Hematopoietic multipotent progenitor cell treated with erythropoietin and hydrocortisone succinate and interleukin-3 and kit ligand, for 6 days (in vitro differentiated cells): ENCODE results near the gene CTNNB1.
A peak's percentile ranks its signal among the peaks of the same experiment; 100 is the strongest.

ENCODE experiments used
- DNase-seq: peaks from one replicate; pipeline ENCODE4 v3.0.0-alpha.2; 2015

Gene CTNNB1

DNA sequence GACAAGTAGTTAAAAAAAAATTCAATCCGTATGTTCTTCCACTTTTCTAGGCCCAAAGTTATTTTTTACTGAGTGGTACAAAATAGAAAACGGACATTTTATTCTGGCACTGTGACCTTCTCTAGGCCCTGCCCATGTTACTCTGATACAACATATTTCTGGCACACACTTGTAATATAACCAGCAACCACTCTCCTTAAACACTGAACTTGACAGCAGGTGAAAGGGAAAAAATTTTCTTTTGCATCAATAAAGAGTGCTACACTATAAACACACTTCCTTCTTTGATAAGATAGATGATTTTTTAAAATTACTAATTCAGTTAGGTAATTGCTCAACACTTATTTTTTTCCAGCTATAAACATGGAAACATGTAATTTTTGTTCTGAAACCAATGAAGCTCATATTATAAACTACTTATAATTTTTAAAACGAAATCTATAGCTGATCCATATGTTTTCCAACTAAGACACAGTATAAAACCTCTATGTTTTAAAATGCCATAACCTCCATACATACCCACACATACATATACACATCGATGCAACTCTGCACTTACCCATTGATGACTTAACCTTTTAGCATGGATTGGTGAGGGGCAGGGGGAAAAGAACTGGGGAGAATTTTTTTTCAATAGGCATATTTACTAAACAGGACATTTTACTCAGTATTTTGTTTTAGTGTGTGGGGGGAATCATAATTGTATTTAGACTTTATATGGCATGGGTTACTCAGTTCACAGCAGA, 5.3 kb upstream of the CTNNB1 start:
- no peak for DNase-seq

GRCh38 chr3:41194701-41195100, 4.6 kb upstream of the CTNNB1 start:
- DNase-seq, result no peak

DNA sequence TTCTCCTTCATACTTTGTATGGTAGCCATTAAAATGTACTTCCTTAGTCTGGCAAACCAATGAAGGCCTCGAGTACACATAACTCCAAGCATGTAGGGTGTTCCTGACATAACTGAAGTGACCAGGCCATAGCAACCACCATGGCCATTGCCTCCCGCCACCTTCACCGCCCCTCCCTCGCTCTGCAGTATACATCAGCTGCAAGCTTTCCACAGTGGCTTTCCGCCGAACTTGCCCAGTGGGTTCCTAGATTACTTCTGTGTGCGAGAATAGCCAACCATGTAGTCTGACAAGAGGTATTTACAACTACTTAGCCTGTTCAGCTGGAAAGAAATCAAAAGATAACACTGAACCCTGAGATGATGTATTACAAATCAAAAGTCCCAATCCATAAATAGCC, 3.4 kb upstream of the CTNNB1 start:
- no peak for DNase-seq

DNA sequence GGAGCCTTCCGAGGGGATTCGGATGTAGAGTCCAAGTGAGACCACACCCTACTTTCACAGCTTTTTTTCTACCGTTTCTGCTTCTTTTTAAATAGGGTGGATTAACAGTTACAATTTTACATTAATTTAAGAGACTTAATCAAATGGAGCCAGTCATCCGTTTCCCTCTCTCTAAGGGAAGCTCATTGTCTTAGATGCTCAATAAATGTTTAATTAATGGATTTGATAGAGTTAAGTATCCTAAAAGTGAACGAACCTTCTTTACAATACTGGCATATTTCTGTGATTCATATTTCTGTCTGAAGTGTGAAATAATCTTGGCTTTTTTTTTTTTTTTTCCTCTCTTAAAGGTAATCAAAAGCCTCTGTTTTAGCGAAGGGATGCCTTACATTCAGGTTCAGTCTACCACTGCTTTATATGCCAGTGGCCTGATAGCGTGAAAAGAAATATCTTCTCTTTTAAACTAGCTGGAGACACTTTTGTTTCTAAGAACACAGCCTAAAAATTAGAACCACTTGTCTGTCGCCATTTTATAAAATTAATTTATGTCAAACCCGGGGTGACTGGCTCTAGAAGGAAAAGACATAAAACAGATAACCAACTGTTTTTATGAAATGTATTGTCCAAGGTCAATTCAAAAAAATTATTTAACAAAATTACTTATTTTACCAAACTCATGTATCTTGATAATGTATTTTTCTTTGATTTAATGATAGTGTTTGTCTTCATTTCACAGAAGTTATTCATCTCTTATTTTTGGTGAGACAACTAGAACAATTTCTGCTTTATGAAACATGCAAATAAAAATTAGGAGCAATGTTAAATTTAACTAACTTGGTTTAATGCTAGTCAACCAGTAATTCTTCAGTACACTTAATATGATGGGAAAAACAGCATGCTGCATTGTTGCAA, 2.5 kb upstream of the CTNNB1 start:
- DNase-seq, result no peak

- DNase-seq, result no peak
Measured at GRCh38 chr3:41198046-41198445, 1.3 kb upstream of the CTNNB1 start.

DNA sequence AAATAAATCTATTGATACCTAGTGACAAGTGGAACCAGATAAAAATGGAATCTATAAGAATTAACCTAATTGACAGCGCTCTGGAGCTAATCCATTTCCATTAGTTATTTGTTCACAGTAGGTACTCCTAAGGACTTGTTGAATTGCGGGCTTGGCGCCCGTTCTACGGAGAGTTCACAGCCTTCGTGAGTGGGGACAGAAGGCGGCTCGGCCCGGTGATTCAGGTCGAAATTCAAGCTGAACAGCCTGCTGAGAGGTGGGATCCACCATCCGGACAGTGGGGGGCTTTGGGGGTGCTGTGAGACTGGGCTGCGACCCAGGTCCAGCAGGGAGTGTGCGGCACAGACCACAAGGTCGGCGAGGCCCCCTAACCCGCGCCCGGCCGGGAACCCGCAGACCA, 779 bp upstream of the CTNNB1 start:
- DNase-seq, result peak; percentile 61

DNA sequence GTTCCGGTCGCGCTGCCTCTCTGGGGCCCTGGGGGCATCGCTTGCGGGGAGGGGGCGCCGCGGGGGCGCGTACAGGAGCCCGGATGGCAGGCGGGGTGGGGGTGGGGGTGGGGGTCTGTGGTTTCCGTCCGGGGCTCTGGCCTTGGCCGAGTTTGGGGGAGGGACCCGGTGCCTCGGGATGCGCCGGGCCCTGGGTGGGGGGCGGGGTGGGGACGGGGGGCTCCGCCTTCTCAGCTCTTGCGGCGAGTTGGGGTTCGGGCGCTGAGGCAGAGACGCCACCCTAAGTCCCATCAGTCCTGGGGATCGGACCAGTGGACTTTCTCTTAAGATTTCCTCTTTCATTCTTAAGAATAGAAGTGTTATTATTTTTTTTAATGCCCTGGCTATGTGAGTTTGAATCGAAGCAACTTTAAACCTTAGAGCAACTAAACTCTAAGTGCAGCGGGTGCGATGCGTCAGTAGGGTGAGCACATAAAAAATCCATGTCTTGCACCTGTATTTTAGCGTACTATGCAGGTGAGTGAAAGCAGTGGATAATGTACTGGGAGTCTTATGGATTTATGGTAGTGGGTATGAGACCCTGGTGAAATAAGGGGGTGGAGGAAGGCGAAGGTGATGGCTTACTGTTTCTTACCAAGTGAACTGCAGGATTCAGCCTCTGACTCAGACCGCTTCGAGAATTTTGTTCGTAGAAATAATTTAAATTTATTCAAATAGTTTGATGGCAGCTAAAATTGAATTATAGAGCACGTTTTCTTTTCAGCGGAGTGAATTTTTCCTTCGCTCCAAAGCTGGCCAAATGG, 762 bp downstream of the CTNNB1 start:
- peak; percentile 65 for DNase-seq

GRCh38 chr3:41200669-41201021, 1.3 kb downstream of the CTNNB1 start:
- DNase-seq, result peak; percentile 79

GRCh38 chr3:41202075-41202833, 2.9 kb downstream of the CTNNB1 start:
- DNase-seq, result no peak

- peak; percentile 65 for DNase-seq
Measured at GRCh38 chr3:41202834-41203345, 3.6 kb downstream of the CTNNB1 start.

DNA sequence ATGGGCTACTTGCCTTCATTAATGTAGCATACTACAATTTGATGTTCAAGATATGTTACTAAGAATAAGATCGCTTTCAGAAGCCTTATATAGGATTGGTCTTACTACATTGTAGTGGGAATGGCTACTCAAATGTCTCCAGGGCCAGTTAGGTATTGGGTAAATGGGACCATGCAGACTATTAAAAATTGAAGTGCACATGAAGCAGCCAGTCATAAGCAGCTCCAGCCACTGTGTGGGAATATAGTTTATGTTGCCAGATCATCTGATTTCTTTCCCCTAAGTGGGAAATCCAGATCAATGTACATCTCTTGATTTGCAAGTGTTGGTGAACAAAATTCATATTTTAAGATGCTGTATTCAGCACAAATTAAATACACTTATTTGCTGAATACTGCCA, 5.1 kb downstream of the CTNNB1 start:
- DNase-seq, result no peak

GRCh38 chr3:41205591-41205990, 6.3 kb downstream of the CTNNB1 start:
- DNase-seq, result no peak

DNA sequence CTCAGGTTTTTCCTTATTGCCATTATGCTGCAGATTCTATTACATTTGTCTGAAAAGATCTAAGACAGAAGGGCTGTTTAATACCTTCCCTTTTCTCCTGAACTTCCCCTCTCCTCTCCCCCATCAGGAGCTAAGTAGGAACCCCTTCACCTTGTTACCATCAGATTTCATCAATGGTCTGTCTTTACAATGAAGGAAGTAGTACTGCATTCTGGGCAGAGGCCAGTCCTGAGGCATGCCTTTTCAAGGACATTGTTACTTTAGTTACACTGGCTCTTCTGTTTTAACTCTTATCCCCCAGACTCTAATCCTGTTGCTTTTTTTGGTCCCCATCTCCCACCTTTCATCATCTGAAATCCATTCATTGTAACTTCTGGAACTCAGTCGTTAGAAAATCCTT, 8.1 kb downstream of the CTNNB1 start:
- DNase-seq, result no peak

DNA sequence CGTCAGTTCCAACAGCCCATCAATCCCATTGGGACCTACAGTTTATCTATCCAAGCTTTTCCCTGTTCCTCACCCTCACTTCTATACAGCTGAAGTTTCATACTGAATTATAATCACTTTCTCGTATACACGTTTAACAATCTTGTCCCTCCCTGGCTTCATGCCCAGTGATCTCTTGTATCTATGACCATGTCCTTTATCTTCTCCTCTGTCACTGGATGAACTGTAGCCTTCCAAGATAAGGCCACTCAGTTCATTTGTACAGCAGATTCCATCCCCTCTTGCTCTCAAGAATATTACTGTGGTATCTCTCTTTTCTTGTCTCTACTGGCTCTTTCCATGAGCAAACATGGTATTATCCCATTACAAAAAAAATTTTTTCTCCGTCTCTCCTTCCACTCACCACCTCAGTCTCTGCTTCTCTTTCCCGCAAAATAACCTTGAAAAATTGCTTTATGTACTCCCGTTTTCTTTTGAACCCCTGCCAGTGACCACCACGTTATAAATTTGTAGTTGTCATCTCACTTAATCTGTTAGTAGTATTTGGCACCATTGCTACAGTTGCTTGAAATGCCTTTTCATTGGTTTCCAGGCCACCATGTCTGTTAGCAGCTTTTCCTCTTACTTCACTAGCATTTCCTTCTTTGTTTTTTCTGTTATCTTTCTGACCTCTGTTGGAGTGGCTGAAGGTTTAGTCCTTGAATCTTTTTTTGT, 9.4 kb downstream of the CTNNB1 start:
- DNase-seq, result peak; percentile 74

- no peak for DNase-seq
Measured at GRCh38 chr3:41209646-41210045, 10.3 kb downstream of the CTNNB1 start.

GRCh38 chr3:41210966-41211365, 11.7 kb downstream of the CTNNB1 start:
- no peak for DNase-seq

GRCh38 chr3:41212088-41212487, 12.8 kb downstream of the CTNNB1 start:
- DNase-seq, result no peak

DNA sequence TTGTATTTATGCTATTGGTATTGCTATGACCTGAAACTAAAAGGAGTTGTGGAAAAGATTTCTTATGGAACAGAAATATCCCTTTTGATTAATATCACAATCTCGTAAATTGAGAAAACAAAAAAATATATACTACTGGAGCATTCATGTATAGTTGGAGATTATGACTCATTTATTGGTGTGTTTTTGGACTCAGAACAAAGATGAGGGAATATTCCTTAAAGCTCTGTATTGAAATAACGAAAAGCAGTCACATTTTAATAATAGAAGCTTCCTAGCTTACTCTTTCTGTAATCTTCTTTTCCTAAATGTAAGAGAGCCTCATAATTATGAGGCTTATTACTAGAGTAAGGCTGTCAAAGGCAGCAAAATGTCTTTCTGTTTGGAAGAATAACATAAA, 14.3 kb downstream of the CTNNB1 start:
- no peak for DNase-seq

DNA sequence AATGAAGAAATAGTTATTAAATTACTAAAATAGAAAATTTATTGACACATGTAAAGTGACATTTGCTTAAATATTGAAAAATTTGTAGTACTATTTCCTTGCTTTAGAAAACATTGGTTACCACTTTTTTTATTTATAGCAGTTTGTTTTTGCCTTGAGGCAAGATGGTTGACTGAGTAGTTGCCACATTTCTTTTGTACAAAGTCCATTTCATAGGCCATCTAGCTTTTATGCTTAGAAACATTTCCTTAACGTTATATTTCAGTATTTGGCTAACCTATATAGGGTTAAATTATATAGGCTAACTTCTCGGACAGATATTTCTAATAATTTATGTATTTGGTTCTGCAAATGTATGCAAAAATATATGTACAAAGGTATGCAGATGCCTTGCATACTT, 17.1 kb downstream of the CTNNB1 start:
- DNase-seq, result no peak

- DNase-seq, result no peak
Measured at GRCh38 chr3:41216993-41217392, 17.7 kb downstream of the CTNNB1 start.

DNA sequence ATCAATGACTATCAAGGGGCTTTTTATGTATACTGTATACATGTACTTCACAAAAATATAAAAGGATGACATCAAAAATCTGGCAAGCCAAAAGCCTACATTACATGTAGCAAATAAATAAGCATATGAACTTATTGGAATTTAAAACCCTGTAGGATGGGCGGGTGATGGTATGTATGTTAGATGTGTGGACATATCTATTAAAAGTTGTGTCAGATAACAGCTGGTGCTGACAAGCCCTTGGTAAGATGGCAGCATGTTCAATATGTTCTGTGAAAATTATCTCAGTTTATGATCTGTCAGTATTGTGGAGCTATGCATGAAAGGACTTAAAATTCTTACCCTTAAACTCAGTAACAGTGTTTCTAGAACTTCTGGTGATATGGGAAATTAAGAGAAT, 20.1 kb downstream of the CTNNB1 start:
- no peak for DNase-seq
